GM12891 (cell line): ENCODE data around the gene SYNE1.

Source experiments
- POLR2A ChIP-seq: IDR thresholded peaks from 2 replicates; pipeline ENCODE4 v1.6.1; 2011; ENCODE audit warnings: low read depth, low read length, control low read depth
- POLR2AphosphoS5 ChIP-seq: IDR thresholded peaks from 2 replicates; pipeline ENCODE4 v1.6.1; 2011; ENCODE audit warnings: low read depth, low read length, control low read depth
- POU2F2 ChIP-seq: IDR thresholded peaks from 2 replicates; pipeline ENCODE4 v1.6.1; 2011; ENCODE audit warnings: low read depth, mild to moderate bottlenecking, control low read depth, low read length, moderate library complexity
- SPI1 ChIP-seq: IDR thresholded peaks from 2 replicates; pipeline ENCODE4 v1.6.1; 2011; ENCODE audit warnings: low read depth, low read length, control low read depth
- TAF1 ChIP-seq: IDR thresholded peaks from 2 replicates; pipeline ENCODE4 v1.6.1; 2011; ENCODE audit warnings: low read depth, low read length, control low read depth

- no peak for TF ChIP-seq POLR2A
- TF ChIP-seq POU2F2 = no peak
- no peak for TF ChIP-seq SPI1
- no peak for TF ChIP-seq TAF1
- no peak for TF ChIP-seq POLR2AphosphoS5
These were observed 65.2 kb downstream of the SYNE1 start for GRCh38 chr6:152571943-152572337.
